Activated T-cell treated with anti-CD3 and anti-CD28 coated beads for 4 hours (primary cell): Measurements from ENCODE around the gene TMEM9.

Source experiments
- DNase-seq: peaks from one replicate; pipeline ENCODE4 v3.0.0-alpha.2; 2020

TMEM9 gene

DNA sequence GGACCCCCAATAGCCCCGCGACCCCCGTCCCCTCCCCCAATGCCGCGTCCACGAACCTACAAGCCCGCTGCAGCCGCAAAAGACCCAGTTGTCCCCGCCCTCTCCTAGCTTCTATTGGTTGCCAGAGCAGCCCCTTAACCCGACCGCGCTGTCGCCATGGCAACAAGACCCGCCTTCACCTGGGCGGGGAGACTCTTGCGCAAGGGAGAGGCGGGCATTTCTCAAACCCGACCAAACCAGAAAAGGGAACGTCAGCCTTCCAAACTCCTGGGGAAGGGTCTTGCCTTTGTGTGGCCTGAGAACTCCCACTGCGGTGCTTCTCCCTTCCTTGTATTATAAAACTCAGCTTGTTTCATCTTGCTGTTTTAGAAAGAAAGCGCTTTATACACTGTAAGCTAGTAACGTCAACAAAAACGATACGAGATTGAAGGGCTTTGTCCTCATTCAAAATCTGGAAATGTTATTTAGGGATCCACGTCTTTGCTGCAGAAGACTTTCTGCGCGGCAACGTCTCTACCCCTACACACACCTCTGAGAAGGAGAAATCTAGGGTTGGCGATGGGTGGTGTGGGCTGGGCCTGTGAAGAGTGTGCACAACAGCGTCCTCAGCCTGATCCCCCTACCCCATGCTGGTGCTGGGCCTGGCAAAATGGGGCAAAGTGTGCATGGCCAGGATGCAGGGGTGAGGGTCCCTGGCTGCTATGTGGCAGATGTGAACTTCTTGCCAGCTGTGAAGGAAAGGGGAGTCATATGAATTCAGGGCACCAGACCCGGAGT lies at the start of gene TMEM9:
TSS of gene TMEM9 (minus strand) at position 86 of the 777 bp plus-strand sequence. CDS start 551 bp downstream, outside the sequence.
- peak; percentile 99 for DNase-seq

DNA sequence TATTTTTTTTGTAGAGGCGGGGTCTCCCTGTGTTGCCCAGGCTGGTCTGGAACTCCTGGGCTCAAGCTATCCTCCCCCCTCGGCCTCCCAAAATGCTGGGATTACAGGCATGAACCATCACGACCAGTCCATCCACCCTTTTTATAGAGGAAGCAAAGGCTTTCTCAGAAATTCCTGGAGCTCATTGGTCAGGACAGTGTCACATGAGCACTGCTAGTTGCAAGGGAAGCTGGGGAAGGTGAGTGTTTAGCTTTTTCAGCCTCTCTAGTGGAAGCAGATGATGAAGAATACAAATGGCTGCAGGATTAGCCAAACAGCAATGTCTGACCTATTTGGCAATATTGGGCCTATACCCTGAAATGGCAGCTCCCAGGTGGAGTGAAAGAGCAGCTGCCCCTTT lies 44.3 kb upstream of the TMEM9 start:
- DNase-seq: no peak

DNA sequence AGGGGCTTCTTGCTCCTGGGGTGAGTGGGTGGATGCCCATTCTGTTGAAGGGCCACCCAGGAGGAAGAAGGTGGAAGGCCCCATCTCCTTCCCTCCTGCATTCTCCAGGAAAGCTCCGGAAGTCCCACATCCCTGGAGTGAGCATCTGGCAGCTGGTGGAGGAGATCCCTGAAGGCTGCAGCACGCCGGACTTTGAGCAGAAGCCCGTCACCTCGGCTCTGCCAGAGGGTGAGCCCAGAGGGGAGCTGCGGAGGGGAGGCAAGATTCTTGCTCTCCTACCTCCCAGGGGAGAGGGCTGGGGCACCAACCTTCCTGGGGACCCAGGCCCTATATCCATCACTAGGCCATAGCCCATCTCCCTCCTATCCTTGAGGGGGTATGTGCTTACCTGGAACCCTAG lies 39.8 kb upstream of the TMEM9 start:
- no peak for DNase-seq

DNA sequence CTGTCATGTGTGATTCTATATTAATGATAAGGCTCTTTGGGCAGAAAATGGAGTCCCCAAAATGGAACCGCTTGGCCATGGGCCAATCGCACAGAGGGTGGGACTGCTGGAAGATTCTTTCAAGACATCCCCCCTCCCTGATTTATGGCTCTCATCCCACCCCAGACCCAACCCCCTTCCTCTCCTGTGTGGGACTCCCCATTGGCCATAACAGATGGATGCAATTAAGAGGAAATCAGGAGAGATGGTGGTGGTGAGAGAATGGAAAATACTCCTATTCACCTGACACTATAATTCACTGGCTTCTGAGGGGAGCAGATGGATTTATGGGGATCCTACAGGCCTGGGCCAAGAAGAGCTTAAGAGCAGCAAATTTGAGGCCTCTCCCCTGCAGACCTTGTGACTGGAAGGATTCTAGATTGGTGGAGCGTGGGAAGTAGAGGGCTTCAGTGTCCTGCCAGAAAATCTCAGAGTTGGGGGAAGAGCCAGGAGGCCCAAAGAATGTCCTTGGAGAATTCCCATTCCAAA lies 38.1 kb upstream of the TMEM9 start:
- DNase-seq: no peak

DNA sequence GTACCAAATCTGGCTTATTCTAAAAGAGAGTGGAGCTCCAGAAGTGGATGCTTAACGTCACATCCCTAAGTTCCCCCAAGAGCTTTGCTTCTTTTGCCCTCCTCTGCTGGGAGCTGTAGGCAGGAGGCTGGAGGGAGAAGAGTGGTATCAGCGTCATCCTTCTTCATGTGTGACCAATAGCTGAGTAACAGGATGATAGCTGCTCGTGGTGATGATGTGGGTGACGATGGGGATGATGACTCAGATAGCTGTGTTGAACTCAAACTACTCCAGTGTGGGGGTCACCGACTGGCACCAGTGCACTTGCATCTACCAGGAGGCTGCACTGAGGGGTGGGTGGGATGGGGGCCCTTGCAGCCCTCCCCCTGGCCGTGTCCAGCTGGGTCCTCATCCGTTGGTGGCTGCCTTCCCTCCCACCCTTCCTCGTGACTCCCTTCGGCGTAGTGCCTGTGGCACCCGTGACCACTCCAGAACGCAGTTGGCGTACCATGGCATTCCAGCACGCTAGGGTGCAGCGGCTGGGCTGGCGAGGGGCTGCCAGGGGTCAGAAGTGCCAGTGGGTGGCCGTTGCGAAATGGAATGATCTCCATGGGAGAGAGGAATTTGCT lies 37.5 kb upstream of the TMEM9 start:
- DNase-seq: no peak

DNA sequence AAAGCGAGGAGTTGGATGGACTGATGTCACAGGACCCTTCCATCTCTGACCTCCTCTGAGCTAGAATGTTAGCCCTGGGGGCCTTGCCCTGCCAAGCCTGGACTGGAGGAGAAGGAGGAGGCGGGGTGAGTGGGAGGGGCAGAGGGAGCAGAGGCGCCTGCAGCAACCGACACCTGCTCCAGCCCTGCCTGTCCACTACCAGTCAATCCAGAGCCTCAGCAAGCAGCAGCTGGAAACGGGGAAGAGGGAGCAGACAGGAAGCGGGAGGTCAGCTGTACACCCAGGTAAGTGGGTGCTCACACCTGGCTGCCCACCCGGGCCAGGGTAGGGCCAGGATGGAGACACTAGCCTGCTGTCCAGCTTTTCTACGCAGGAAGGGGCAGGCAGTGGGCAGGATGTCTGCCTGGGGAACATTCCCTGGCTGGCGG lies 36.4 kb upstream of the TMEM9 start, which contains the start of gene IGFN1:
TSS of gene IGFN1 (plus strand) at position 201 of the 428 bp plus-strand sequence. CDS start 2,470 bp downstream, outside the sequence.
- DNase-seq: no peak

DNA sequence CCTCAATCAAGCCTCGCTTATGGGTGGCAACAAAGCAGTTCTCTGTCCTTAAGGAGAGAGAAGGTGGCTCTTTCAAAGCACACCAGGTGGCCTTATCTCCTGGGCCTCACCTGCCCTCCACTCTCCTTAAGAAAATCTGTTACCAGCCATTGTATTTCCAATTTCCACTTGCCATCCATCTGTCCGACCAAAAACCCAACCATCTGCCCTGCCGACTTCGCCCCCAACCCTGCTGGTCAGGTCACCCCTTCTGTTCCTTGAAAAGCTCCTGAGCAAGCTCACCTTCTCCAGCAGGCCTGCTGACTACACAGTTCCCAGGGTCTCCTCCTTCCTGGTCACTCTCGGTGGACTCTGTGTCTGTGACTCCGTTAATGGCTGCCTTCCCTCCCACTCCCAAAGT lies 35.7 kb upstream of the TMEM9 start:
- no peak for DNase-seq

- no peak for DNase-seq
Observed at GRCh38 chr1:201189085-201189484, 34.8 kb upstream of the TMEM9 start.

DNA sequence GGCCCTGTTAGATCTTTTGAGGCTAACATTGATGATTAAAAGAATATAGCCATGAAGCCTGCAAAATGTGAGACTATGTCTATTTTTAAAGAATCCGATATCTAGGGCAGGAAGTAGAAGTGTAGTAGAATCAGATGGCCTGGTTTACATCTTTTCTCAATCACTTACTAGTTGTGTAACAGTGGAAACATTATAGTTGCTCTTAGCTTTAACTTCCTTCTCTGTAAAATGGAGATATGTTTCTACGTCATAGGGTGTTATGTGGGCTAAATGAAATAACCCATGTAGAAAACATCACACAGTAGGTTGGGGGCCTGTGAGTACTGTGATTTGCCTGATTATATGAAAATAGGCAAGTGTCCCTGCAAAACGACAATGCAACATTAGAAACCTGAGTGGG lies 31.9 kb upstream of the TMEM9 start:
- DNase-seq: no peak

- no peak for DNase-seq
Observed at GRCh38 chr1:201185527-201186128, 31.4 kb upstream of the TMEM9 start.

DNA sequence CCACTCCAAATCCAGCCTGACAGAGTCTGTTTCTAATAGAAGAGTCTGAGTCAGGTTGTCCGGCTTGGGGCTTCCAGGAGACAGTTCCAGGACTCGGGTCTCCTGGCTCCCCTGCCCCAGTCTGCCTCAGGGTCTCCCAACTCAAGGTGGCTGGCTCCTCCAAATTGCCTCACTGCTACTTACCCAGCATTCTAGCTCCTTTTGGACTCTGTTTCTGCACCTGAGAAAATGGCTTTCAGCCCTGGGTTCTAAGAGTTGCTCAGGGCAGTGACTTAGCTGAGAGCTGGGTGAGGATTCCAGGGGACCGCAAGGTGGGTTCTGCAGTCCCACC lies 30.8 kb upstream of the TMEM9 start:
- DNase-seq: no peak

GRCh38 chr1:201184307-201185122 lies 30.2 kb upstream of the TMEM9 start:
- DNase-seq: no peak

DNA sequence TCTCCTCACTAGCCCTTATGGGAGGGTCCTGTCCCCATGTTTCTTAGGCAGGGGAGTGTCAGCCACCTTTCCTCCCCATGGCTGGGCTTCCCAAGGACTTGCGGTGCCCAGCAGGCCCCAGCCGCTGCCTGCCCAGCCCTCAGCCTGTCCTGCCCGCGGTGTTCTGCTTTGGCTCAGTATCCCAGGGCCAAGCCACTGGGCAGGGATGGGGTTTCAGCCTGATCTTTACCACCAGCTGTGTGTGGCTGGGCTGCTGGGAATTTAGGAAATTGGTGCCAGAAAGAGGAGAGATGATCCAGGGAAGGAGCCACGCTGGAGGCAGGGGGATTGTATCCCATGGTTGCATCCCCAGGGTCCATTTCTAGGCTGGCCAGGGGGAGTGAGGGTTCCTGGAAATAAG lies 29.5 kb upstream of the TMEM9 start:
- DNase-seq: no peak

DNA sequence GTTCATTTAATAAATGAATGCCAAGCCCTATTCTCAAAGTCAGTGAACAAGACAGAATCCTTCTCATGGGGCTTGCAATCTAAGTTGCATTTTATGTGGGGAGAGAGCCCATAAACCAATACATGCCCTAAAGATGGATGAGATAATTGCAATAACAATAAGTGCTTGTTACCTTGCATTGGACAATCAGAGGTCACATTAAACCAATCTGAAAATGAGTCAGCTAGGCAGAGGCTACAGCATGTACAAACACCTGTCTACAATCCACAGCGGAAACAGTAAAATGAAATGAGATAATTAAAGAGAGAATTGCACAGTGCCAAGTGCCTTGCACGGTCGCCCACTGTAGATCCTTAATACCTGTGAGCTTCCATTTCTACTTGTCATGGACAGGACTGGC lies 28.9 kb upstream of the TMEM9 start:
- no peak for DNase-seq

- DNase-seq: no peak
Observed at GRCh38 chr1:201181726-201182125, 27.5 kb upstream of the TMEM9 start.

GRCh38 chr1:201181323-201181722 lies 27.0 kb upstream of the TMEM9 start:
- no peak for DNase-seq

DNA sequence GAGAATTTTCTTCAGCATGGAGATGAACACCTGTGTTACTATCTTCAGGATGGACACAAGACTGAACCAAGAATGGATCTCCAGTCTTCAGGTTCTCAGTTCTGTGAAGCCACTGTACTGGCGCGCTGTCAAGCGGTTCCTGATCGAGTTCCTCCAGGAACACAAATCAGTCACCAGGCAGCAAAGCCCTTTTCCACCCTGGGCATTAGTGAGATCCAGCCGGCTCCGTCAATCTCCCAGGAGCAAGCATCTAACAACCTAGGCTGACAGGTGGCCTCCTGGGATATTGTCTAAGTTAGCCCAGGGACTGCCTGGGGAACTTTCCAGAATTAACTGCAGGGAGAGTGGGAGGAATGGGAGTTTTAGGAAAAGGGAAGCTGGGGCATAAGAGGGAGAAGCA lies 26.6 kb upstream of the TMEM9 start:
- no peak for DNase-seq

DNA sequence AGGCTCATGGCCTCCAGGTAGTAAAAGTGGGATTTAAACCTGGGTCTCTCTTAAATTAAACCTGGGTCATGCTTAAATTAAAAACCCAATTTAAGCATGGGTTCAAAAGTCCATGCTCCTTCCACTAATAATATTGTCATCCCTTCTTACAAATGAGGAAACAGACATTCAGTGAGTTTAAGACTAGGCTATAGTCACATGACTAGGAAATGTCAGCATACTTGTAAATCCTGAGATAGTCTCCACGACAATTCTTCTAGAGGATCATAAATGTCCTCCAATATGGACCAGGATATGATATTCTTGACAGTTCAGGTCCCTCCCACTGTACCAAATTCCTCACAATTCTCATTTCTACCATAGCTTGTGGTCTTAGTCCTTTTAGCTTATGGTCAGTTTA lies 25.9 kb upstream of the TMEM9 start:
- no peak for DNase-seq

DNA sequence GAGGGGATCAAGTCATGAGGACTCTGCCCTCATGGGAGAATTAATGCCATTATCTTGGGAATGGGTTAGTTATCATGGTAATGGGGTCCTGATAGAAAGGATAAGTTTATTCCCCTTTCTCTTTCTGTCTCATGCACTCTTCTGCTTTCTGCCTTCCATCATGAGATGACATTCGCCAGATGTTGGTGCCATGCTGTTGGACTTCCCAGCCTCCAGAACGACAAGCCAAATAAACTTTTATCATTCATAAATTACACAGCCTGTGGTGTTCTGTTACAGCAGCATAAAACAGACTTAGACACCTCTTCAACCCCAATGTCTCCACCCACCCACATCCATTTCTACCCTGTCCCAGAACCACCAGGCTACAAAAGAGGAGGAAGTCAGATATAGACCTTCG lies 24.4 kb upstream of the TMEM9 start:
- no peak for DNase-seq

DNA sequence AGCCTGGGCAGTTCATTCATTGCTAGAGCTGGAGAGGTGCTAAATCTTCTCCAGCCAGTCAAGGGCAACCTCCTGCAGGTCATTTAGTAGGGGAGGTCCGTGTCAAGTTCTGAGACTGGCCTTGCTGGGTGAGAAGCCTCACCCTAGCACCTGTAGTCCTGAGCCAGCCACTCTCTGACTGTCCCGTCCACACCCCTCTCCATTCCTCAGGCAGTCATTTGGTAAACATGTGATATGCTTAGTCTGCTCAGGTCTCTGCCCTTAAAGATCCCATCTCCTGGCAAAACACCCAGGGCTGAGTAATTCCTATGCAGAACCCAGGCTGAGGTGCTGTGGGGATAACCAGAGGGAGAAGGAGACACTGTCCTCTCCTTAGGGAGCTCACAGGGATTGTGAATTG lies 22.7 kb upstream of the TMEM9 start:
- DNase-seq: no peak

GRCh38 chr1:201175820-201176500 lies 21.7 kb upstream of the TMEM9 start:
- DNase-seq: no peak

DNA sequence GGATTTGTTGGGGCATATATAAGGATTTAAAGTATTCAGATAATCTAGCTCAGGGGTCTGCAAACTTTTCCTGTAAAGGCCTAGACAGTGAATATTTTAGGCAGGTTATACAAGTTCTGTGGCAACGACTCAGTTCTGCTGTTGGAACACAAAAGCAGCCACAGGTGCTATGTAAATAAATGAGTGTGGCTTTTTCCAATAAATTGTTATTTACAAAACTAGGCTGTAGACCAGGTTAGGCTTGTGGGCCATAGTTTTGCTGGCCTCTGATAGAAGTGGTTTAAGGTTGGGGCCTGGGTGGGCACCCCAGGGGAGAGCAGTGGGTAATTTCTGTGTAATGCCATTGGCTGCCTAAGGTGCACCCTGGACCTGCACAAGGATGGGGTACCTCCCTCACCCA lies 19.5 kb upstream of the TMEM9 start:
- no peak for DNase-seq
